ENCODE measurements around the gene UGT1A8.

UGT1A8 gene

GRCh38 chr2:233668605-233669260, 51.3 kb downstream of the UGT1A8 start:
- no peak for TF ChIP-seq NFRKB (IDR thresholded peaks at IDR 0.05)
- TF ChIP-seq PKNOX1 (IDR thresholded peaks at IDR 0.05), result 0 out of 2 replicates have a peak, but pooled peaks have one; percentile 10
- CTCF ChIA-PET, result no interaction called here
- POLR2A ChIA-PET, result no interaction called here
- no peak for DNase-seq (ENCODE audit: extremely low spot score)

GRCh38 chr2:233671290-233672161, 54.1 kb downstream of the UGT1A8 start, which contains the start of gene UGT1A9:
Gene UGT1A9, plus strand, starts transcription at chr2:233671898. Its CDS starts 37 bp downstream, at chr2:233671935.
- no peak for DNase-seq (ENCODE audit: extremely low spot score)
- POLR2A ChIA-PET, result no interaction called here
- TF ChIP-seq CTBP1 (IDR thresholded peaks at IDR 0.05; ENCODE audit: borderline replicate concordance) (no peak), LEF1 (IDR thresholded peaks at IDR 0.05; ENCODE audit: borderline replicate concordance) (no peak), HDGF (IDR thresholded peaks at IDR 0.05; ENCODE audit: borderline replicate concordance) (no peak), FOXM1 (IDR thresholded peaks at IDR 0.05; ENCODE audit: borderline replicate concordance) (no peak), SP1 (IDR thresholded peaks at IDR 0.05) (no peak), ZNF384 (IDR thresholded peaks at IDR 0.05) (no peak), ARNT (IDR thresholded peaks at IDR 0.05) (no peak), FOXA1 (IDR thresholded peaks at IDR 0.05) (no peak), BHLHE40 (IDR thresholded peaks at IDR 0.05; ENCODE audit: borderline replicate concordance) (no peak), ELF4 (IDR thresholded peaks at IDR 0.05) (no peak), SUZ12 (IDR thresholded peaks at IDR 0.05) (no peak), L3MBTL2 (conservative IDR thresholded peaks at IDR 0.05) (no peak), FOXK2 (IDR thresholded peaks at IDR 0.05) (no peak), PKNOX1 (IDR thresholded peaks at IDR 0.05) (no peak)
- CTCF ChIA-PET, result no interaction called here

- ChIA-PET POLR2A (no interaction called here), CTCF (no interaction called here)
- TF ChIP-seq SUZ12 (IDR thresholded peaks at IDR 0.05) (no peak), NFRKB (IDR thresholded peaks at IDR 0.05) (no peak), TARDBP (IDR thresholded peaks at IDR 0.05) (no peak), ARNT (IDR thresholded peaks at IDR 0.05) (no peak), FOXM1 (IDR thresholded peaks at IDR 0.05; ENCODE audit: borderline replicate concordance) (no peak), ZNF384 (IDR thresholded peaks at IDR 0.05) (no peak), FOXA1 (IDR thresholded peaks at IDR 0.05) (no peak), LEF1 (IDR thresholded peaks at IDR 0.05; ENCODE audit: borderline replicate concordance) (no peak), BHLHE40 (IDR thresholded peaks at IDR 0.05; ENCODE audit: borderline replicate concordance) (no peak), ELF4 (IDR thresholded peaks at IDR 0.05) (no peak), HDGF (IDR thresholded peaks at IDR 0.05; ENCODE audit: borderline replicate concordance) (no peak), SP1 (IDR thresholded peaks at IDR 0.05) (no peak), PKNOX1 (IDR thresholded peaks at IDR 0.05) (no peak), L3MBTL2 (conservative IDR thresholded peaks at IDR 0.05) (no peak), FOXK2 (IDR thresholded peaks at IDR 0.05) (no peak), CTBP1 (IDR thresholded peaks at IDR 0.05; ENCODE audit: borderline replicate concordance) (no peak)
- no peak for DNase-seq (ENCODE audit: extremely low spot score)
Measured at GRCh38 chr2:233672886-233673285, 55.5 kb downstream of the UGT1A8 start.

- ChIA-PET POLR2A (no interaction called here), CTCF (no interaction called here)
Measured at GRCh38 chr2:233673896-233674295, 56.5 kb downstream of the UGT1A8 start.

GRCh38 chr2:233674314-233674713, 56.9 kb downstream of the UGT1A8 start:
- no peak for DNase-seq (ENCODE audit: extremely low spot score)
- TF ChIP-seq TARDBP (IDR thresholded peaks at IDR 0.05) (no peak), L3MBTL2 (conservative IDR thresholded peaks at IDR 0.05) (no peak), BHLHE40 (IDR thresholded peaks at IDR 0.05; ENCODE audit: borderline replicate concordance) (no peak), NFRKB (IDR thresholded peaks at IDR 0.05) (no peak), FOXK2 (IDR thresholded peaks at IDR 0.05) (no peak), PKNOX1 (IDR thresholded peaks at IDR 0.05) (no peak), ZNF384 (IDR thresholded peaks at IDR 0.05) (no peak), FOXA1 (IDR thresholded peaks at IDR 0.05) (no peak), HDGF (IDR thresholded peaks at IDR 0.05; ENCODE audit: borderline replicate concordance) (no peak), SUZ12 (IDR thresholded peaks at IDR 0.05) (no peak), FOXM1 (IDR thresholded peaks at IDR 0.05; ENCODE audit: borderline replicate concordance) (no peak), ELF4 (IDR thresholded peaks at IDR 0.05) (no peak), SP1 (IDR thresholded peaks at IDR 0.05) (no peak), ARNT (IDR thresholded peaks at IDR 0.05) (no peak), LEF1 (IDR thresholded peaks at IDR 0.05; ENCODE audit: borderline replicate concordance) (no peak), CTBP1 (IDR thresholded peaks at IDR 0.05; ENCODE audit: borderline replicate concordance) (no peak)
- CTCF ChIA-PET, result no interaction called here
- POLR2A ChIA-PET, result no interaction called here

More at GRCh38 chr2:233673896-233674295, 56.5 kb downstream of the UGT1A8 start:
- TF ChIP-seq ARNT (IDR thresholded peaks at IDR 0.05), result no peak
- TF ChIP-seq BHLHE40 (IDR thresholded peaks at IDR 0.05; ENCODE audit: borderline replicate concordance), result no peak
- no peak for TF ChIP-seq LEF1 (IDR thresholded peaks at IDR 0.05; ENCODE audit: borderline replicate concordance)
- no peak for TF ChIP-seq TARDBP (IDR thresholded peaks at IDR 0.05)
- TF ChIP-seq HDGF (IDR thresholded peaks at IDR 0.05; ENCODE audit: borderline replicate concordance), result no peak
- TF ChIP-seq L3MBTL2 (conservative IDR thresholded peaks at IDR 0.05), result no peak
- TF ChIP-seq NFRKB (IDR thresholded peaks at IDR 0.05), result no peak
- DNase-seq (ENCODE audit: extremely low spot score), result no peak
